ENCODE data around the gene PLET1.

PLET1 gene

DNA sequence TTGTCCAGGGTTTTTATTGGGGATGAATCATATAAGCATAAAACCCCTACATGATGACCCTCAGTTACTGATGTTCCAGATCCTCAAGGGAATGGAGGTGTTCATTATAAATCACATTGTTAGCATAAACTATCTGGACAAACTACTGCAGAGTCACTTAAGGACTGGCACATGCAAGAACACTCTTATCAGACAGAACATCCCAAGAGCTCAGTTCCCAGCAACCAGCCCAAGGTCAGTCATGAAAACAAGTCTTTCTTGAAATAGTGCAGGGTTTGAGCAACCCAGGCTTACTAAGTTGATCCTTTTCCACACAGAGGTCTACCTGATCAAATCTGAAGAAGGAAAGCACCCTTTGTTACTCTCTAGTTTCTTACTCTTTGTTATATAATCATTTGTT, 48.0 kb downstream of the PLET1 start:
- H3K4me1 ChIP-seq (ENCODE audit: low read length): peaks cover 6% of the 10 kb centered on the region; the same call in 1 of the 2 replicates
- no peaks in the 10 kb centered on the region for H3K36me3 ChIP-seq (replicated peaks; ENCODE audit: insufficient read depth, low read length)
- H2AFZ ChIP-seq (ENCODE audit: low read length): no peak overlapping the region
- H3K9ac ChIP-seq (ENCODE audit: low read length): no peak overlapping the region
- H3K4me2 ChIP-seq (ENCODE audit: low read depth, low read length): no peak overlapping the region
- TF ChIP-seq, protein P1, sequence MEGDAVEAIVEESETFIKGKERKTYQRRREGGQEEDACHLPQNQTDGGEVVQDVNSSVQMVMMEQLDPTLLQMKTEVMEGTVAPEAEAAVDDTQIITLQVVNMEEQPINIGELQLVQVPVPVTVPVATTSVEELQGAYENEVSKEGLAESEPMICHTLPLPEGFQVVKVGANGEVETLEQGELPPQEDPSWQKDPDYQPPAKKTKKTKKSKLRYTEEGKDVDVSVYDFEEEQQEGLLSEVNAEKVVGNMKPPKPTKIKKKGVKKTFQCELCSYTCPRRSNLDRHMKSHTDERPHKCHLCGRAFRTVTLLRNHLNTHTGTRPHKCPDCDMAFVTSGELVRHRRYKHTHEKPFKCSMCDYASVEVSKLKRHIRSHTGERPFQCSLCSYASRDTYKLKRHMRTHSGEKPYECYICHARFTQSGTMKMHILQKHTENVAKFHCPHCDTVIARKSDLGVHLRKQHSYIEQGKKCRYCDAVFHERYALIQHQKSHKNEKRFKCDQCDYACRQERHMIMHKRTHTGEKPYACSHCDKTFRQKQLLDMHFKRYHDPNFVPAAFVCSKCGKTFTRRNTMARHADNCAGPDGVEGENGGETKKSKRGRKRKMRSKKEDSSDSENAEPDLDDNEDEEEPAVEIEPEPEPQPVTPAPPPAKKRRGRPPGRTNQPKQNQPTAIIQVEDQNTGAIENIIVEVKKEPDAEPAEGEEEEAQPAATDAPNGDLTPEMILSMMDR (IDR thresholded peaks at IDR 0.05; ENCODE audit: low read length): no peak
- TF ChIP-seq EZH2phosphoT487 (IDR thresholded peaks at IDR 0.05; ENCODE audit: low read length): no peak
- TF ChIP-seq EZH2 (optimal IDR thresholded peaks at IDR 0.05; ENCODE audit: low read depth, low read length): no peak
- H3F3A ChIP-seq (ENCODE audit: insufficient read depth, low read length): no peaks in the 10 kb centered on the region
- no peaks in the 10 kb centered on the region for H3K27me3 ChIP-seq (replicated peaks; ENCODE audit: insufficient read depth, low read length)
- no peak overlapping the region for H3K27ac ChIP-seq (ENCODE audit: low read length)
- no peaks in the 10 kb centered on the region for H4K20me1 ChIP-seq (ENCODE audit: insufficient read depth, low read length)
- no peak for DNase-seq
- H3K9me2 ChIP-seq (replicated peaks; ENCODE audit: insufficient read depth, low read length): no peaks in the 10 kb centered on the region
- no peak overlapping the region for H3K4me3 ChIP-seq (ENCODE audit: low read length)
- H3K79me2 ChIP-seq (ENCODE audit: low read length): no peaks in the 10 kb centered on the region
- no peaks in the 10 kb centered on the region for H3K9me3 ChIP-seq (replicated peaks; ENCODE audit: insufficient read depth, low read length)

DNA sequence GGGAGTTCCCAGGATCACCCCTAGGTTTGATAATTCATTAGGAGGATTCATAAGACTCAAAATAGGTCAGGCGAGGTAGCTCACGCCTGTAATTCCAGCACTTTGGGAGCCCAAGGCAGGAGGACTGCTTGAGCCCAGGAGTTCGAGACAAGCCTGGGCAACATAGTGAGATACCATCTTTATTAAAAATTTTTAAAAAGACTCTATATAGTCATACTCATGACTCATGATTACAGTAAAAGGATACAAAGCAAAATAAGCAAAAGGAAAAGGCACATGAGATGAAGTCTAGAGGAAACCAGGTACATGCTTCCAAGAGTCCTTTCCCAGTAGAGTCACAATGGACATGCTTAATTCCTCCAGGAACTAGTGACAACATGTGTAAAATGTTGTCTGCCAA, 48.4 kb downstream of the PLET1 start:
- Histone ChIP-seq H3K9me3 (replicated peaks; ENCODE audit: insufficient read depth, low read length) (no peaks in the 10 kb centered on the region), H3K4me3 (ENCODE audit: low read length) (no peak overlapping the region), H3F3A (ENCODE audit: insufficient read depth, low read length) (no peaks in the 10 kb centered on the region), H4K20me1 (ENCODE audit: insufficient read depth, low read length) (no peaks in the 10 kb centered on the region), H3K9ac (ENCODE audit: low read length) (no peak overlapping the region), H3K36me3 (replicated peaks; ENCODE audit: insufficient read depth, low read length) (no peaks in the 10 kb centered on the region), H3K4me2 (ENCODE audit: low read depth, low read length) (no peak overlapping the region), H3K27me3 (replicated peaks; ENCODE audit: insufficient read depth, low read length) (no peaks in the 10 kb centered on the region), H3K4me1 (ENCODE audit: low read length) (peaks cover 6% of the 10 kb centered on the region; the same call in 1 of the 2 replicates), H2AFZ (ENCODE audit: low read length) (no peak overlapping the region), H3K9me2 (replicated peaks; ENCODE audit: insufficient read depth, low read length) (no peaks in the 10 kb centered on the region), H3K27ac (ENCODE audit: low read length) (no peak overlapping the region), H3K79me2 (ENCODE audit: low read length) (no peaks in the 10 kb centered on the region)
- TF ChIP-seq EZH2 (optimal IDR thresholded peaks at IDR 0.05; ENCODE audit: low read depth, low read length) (no peak), EZH2phosphoT487 (IDR thresholded peaks at IDR 0.05; ENCODE audit: low read length) (no peak)
- TF ChIP-seq, protein P1 (IDR thresholded peaks at IDR 0.05; ENCODE audit: low read length): no peak
- DNase-seq: no peak

DNA sequence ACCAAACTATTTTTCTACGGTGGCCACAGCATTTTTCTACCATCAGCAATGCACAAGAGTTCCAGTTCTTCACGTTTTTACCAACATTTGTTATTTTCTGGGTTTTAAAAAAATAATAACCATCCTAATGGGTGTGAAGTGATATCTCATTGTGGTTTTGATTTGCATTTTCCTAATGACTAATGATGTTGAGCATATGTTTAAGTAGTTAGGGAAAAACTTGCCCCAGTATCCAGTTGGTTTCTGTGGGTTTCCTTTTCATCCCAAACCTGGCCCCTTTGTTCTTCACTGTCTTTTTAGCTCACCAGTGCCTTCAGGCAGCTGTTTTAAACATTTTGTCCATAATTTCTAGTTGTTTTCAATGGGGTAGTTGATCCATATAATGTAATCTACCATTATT, 49.1 kb downstream of the PLET1 start:
- no peak overlapping the region for H2AFZ ChIP-seq (ENCODE audit: low read length)
- TF ChIP-seq, protein P1 (IDR thresholded peaks at IDR 0.05; ENCODE audit: low read length): no peak
- TF ChIP-seq EZH2phosphoT487 (IDR thresholded peaks at IDR 0.05; ENCODE audit: low read length): no peak
- TF ChIP-seq EZH2 (optimal IDR thresholded peaks at IDR 0.05; ENCODE audit: low read depth, low read length): no peak
- no peaks in the 10 kb centered on the region for H3K9me3 ChIP-seq (replicated peaks; ENCODE audit: insufficient read depth, low read length)
- H4K20me1 ChIP-seq (ENCODE audit: insufficient read depth, low read length): no peaks in the 10 kb centered on the region
- H3K4me3 ChIP-seq (ENCODE audit: low read length): no peak overlapping the region
- no peaks in the 10 kb centered on the region for H3K79me2 ChIP-seq (ENCODE audit: low read length)
- no peaks in the 10 kb centered on the region for H3K27me3 ChIP-seq (replicated peaks; ENCODE audit: insufficient read depth, low read length)
- no peaks in the 10 kb centered on the region for H3K9me2 ChIP-seq (replicated peaks; ENCODE audit: insufficient read depth, low read length)
- H3K4me1 ChIP-seq (ENCODE audit: low read length): peaks cover 6% of the 10 kb centered on the region; the same call in 1 of the 2 replicates
- no peaks in the 10 kb centered on the region for H3K36me3 ChIP-seq (replicated peaks; ENCODE audit: insufficient read depth, low read length)
- H3K27ac ChIP-seq (ENCODE audit: low read length): no peak overlapping the region
- no peak for DNase-seq
- no peak overlapping the region for H3K4me2 ChIP-seq (ENCODE audit: low read depth, low read length)
- H3K9ac ChIP-seq (ENCODE audit: low read length): no peak overlapping the region
- H3F3A ChIP-seq (ENCODE audit: insufficient read depth, low read length): no peaks in the 10 kb centered on the region

Data from MM.1S (cell line).